GM18951 (cell line): Measurements from ENCODE around the gene CRADD.
"Not testable (repeated sequence)": the region's sequence is repeated elsewhere in the genome, so short reads cannot be mapped to it uniquely, and the experiment has no call there.

ENCODE experiments used
- POLR2A ChIP-seq: IDR thresholded peaks from 4 replicates; pipeline ENCODE4 v1.6.1; 2011; ENCODE audit warnings: mild to moderate bottlenecking; ENCODE audit not compliant: insufficient read length, insufficient read depth; ENCODE audit errors: extremely low read depth
- in situ Hi-C: fragments of 300-500 bp; cut with MboI; formaldehyde crosslinking; loops from one replicate; pipeline ENCODE4 v1.12.0; 2022; ENCODE audit warnings: low sequenced_read_pairs, mixed read lengths, inconsistent platforms; ENCODE audit not compliant: unreplicated experiment

CRADD gene

GRCh38 chr12:93884794-93885460 is 207.8 kb downstream of the CRADD start:
- no peak for TF ChIP-seq POLR2A

GRCh38 chr12:93885973-93886532 is 208.9 kb downstream of the CRADD start:
- in situ Hi-C loops, result not testable (repeated sequence)

More at GRCh38 chr12:93884794-93885460, 207.8 kb downstream of the CRADD start:
- in situ Hi-C loops, result no loop called here

DNA sequence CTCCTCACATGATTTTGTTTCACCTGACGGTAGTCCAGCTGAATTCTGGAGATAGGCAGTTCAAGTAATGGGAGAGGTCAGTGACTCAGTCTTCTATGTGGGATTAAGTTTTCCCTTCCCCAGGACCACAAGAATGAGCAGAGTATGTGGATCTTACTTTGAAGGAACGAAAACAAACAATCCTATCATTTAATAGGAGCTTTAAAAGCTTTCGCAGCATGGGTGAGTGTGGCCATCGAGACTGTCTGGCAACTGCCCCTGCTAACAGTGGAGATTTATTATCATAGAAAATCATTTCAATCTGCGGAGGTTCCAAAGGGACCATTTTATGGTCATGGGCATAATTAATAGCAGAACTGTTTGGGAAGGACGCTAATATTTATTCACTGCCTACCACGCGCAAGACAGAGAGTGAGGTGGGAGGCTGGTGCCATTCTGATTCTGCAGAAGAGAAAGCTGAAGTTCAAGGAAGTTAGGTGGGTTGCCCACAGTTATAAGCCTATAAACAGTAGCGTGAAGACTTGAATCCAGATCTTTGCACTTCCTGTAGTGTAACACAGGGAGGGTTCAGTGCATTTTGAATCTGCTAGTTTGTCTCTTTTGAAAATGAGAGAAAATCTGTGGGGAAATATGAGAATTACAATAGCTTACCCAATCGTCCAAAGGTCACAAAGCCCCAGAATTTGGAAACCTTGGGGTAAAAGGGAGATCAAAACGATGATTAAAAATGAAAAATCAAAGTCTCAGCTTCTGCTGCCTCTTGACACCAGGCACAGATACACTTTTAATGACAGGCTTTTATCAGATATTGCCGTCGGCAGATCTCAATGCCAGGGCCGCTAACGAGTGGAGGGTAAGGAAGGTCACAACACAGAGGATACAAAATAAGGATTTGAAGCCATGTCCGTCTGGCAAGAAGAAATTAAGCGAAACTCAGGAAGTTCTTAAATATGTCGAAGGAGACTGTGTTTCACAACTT is 209.6 kb downstream of the CRADD start:
- in situ Hi-C loops, result no loop called here
- no peak for TF ChIP-seq POLR2A

GRCh38 chr12:93888964-93889363 is 211.8 kb downstream of the CRADD start:
- in situ Hi-C loops, result no loop called here

DNA sequence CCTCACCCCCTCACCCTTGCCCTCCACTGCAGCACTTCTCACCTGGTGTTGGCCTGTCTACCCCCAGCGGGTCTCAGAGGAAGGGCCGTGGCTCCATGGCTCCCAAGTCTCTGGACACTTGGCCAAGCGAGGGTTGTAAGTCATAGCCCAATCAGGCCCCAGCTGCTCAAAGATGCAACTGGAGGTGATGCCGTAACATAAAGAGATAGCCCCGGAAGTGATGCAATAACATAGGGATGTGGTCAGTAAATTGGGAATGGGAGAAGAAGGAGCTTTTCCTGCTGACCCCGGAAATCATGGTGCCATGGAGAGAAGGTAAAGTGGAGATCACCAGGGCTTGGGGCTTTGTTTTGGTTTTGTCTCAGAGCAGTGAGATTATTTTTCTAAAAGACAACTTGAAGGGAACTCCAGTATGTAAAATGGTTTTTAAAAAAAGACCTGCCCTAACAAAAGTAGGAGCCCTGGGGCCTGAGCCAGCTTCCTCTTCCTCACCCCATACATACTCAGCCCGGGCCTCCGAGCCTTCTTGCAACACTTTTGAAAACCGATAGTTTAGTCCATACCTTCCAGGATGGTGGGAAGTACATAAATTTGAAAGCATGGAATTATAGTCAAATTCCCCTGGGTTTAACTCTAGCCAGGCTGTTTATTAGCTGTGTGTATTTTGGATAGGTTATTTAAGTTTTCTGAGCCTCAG is 212.5 kb downstream of the CRADD start:
- in situ Hi-C loops, result no loop called here
- TF ChIP-seq POLR2A, result no peak

More at GRCh38 chr12:93888964-93889363, 211.8 kb downstream of the CRADD start:
- no peak for TF ChIP-seq POLR2A

DNA sequence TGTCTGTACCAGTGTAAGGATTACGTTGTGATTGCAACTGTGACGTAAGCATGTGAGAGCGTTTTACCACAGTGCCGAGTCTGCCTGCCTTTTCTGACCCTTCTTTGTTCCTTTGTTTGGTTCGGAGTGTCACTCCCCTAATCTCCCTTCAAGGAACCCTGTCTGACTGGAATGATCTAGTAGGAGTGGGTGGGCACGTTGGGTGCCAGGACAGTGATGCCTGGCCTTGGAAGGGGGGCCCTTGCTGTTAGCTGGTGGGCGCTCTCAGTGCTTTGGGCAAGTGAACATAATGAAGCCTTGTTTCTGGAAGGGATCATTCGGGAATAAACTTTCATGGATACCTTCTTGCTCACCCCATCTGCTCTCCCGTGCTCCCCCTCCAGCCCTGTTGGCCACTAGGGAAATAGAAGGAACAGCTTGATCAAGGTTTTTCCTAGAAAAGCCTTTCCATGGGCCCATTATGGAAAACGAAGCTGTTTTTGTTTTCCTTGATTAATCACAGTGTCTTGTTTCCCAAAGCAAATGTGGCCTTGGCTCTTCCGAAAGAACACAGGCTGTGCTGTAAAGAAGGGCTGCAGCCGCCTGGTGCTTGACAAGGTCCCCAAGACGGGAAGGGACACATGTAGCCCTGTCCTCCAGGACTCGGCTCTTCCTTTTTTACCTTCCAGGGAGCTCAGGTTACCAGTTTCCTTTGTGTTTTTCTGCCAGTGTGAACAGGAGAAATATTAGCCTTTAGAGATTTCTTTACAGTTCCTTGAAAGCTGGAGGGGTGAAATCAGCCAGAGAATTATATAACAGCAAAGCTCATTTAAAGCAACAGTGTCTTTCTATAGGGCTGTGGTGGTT is 215.5 kb downstream of the CRADD start:
- in situ Hi-C loops, result no loop called here
- no peak for TF ChIP-seq POLR2A

- no peak for TF ChIP-seq POLR2A
- in situ Hi-C loops, result no loop called here
These were observed 217.4 kb downstream of the CRADD start for GRCh38 chr12:93894391-93895088.

DNA sequence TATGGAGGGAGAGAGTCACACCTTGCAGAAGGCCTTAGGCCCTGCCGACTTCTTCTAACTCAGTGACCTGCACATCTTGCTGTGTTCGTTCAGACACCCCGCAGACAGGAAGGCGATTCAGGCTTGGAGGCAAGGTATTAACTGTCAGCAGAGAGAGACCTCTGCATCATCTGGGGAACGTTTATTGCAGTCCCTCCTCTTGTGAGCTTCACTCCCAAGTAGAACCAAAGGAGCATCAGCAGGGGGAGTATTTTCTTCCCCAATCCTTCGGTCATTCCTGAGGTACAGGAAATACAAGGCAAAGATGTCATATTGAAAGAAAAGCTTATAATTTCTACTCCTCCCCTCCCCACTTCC is 217.9 kb downstream of the CRADD start:
- no peak for TF ChIP-seq POLR2A
- in situ Hi-C loops, result no loop called here

DNA sequence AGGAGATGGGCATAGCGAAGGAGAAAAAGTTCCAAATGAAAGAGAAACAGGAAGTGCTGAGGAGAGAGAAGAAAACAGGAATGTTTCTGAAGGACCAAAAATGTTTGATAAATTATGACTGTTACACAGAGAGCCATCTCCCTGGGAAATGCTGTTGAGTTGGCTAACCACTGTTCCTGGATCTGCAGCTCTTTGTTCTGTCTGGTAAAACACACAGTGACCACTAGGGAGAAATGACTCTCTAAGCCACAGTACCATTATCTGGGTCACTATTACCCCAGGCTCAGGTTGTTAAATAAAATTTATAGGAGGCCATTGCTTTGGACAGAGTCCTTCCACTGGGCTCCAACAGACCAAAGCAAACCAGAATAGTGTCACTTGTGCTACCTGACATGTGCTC is 219.3 kb downstream of the CRADD start:
- in situ Hi-C loops, result no loop called here
- no peak for TF ChIP-seq POLR2A

- in situ Hi-C loops, result no loop called here
- no peak for TF ChIP-seq POLR2A
These were observed 219.8 kb downstream of the CRADD start for GRCh38 chr12:93896952-93897351.

DNA sequence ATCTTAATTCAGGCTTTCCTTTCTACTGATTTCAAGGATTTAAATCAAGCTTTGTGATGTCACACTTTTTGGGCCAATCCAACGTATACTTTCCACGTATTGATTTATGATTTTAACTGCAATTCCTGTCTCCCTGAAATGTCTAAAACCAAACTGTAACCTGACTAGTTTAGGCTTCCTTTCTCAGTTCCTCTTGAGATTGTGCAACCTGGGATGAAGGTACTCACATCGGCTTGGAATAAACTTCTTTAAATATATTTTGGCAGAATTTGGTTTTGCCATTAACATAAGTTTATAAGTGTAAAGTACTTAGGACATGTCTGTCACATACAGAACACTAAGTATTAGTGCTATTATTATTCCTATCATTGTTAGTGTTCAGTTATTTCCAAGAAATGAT is 224.6 kb downstream of the CRADD start:
- in situ Hi-C loops, result no loop called here
- TF ChIP-seq POLR2A, result no peak

DNA sequence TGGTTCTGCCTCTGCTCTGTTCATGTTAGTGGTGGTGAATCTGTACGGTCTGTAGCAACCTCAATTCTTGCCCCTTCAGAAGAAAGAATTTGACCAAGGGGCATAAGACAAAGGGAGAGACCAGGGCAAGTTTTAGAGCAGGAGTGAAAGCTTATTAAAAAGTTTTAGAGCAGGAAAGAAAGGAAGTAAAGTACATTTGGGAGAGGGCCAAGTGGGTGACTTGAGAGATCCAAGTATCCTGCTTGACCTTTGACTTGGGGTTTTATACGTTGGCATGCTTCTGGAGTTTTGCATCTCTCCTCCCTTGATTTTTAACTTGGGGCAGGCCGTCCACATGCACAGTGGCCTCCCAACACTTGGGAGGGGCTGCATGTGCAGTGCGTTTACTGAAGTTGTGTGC is 225.0 kb downstream of the CRADD start:
- in situ Hi-C loops, result no loop called here
- TF ChIP-seq POLR2A, result no peak
